Suprapubic skin (tissue), 4 donors: ENCODE results near the gene PDE6H. TPM values are rescaled to one million over a fixed set of nuclear protein-coding genes. Genes with fewer than 3 reads are reported as not detected.

ENCODE experiments used
- DNase-seq, 2 donors: peaks; one replicate each; pipeline ENCODE4 v3.0.0-alpha.2; 2019; ENCODE audit warnings: low spot score in 2 of 2
- H3K27ac ChIP-seq: fragments of 200-600 bp; sonication (generic); one replicate; pipeline ENCODE4 v1.5.1; 2019
- H3K27me3 ChIP-seq: fragments of 200-600 bp; sonication (generic); one replicate; pipeline ENCODE4 v1.5.1; 2019
- H3K36me3 ChIP-seq: fragments of 200-600 bp; sonication (generic); one replicate; pipeline ENCODE4 v1.5.1; 2019
- H3K4me1 ChIP-seq: fragments of 200-600 bp; sonication (generic); one replicate; pipeline ENCODE4 v1.5.1; 2019
- H3K4me3 ChIP-seq: fragments of 200-600 bp; sonication (generic); one replicate; pipeline ENCODE4 v1.5.1; 2019; ENCODE audit warnings: mild to moderate bottlenecking
- H3K9me3 ChIP-seq: fragments of 200-600 bp; sonication (generic); one replicate; pipeline ENCODE4 v1.5.1; 2019
- EP300 ChIP-seq: sonication (generic); formaldehyde crosslinking; IDR thresholded peaks from one replicate; pipeline ENCODE4 v1.6.1; 2017; ENCODE audit warnings: antibody characterized with exemption
- POLR2A ChIP-seq, 2 donors: fragments of 450-650 bp; IDR thresholded peaks; one replicate each; pipeline ENCODE4 v1.6.1; 2017; ENCODE audit warnings: antibody characterized with exemption in 2 of 2, mild to moderate bottlenecking in 2 of 2, moderate library complexity in 2 of 2
- POLR2AphosphoS5 ChIP-seq, 3 donors: sonication (generic); formaldehyde crosslinking; IDR thresholded peaks; one replicate each; pipeline ENCODE4 v1.6.1; 2017; ENCODE audit warnings: antibody characterized with exemption in 3 of 3
- WGBS: methylation state at CpG from one replicate; pipeline ENCODE4 v1.1.5; 2018; 5-methylcytosine and 5-hydroxymethylcytosine counted together
- total RNA-seq, 4 donors: library from RNA; depleted of rRNA; stranded (reverse); fragments of >200 nt; gene quantifications; one replicate each; pipeline ENCODE4 v1.1.0, GENCODE V29; 2016
- TF ChIP-seq, protein P1 (sequence below), 2 donors: fragments of 200-600 bp in 1 of 2; fragments of 450-650 bp in 1 of 2; sonication (generic) in 1 of 2; IDR thresholded peaks; one replicate each; pipeline ENCODE4 v1.5.1; 2016 to 2019; ENCODE audit warnings: antibody characterized with exemption in 2 of 2, mild to moderate bottlenecking in 1 of 2, moderate library complexity in 1 of 2

Gene PDE6H
- total RNA-seq, 4 donors from 2014 or later, result not detected

DNA sequence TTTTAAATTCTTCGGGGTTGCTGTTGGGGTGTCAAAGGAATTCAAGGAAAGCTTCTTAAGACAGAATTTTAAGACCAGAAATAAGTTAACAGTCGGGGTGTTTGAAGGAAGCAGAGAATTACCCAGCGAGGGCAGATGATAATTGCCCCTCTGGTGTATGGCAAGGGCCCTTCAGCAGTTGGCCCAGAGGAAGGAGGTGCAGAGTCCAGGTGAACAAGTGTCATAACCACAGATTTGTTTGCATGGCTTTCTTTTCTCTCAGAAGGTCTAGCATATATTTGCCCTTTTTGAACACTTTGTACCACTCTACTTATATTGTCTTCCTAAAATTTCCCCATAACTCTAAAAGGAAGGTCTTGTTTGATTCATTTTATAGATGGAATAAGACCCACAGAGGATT is 1.8 kb downstream of the PDE6H start:
- Histone ChIP-seq H3K27ac (no peak overlapping the region), H3K9me3 (no peaks in the 10 kb centered on the region)
- DNase-seq, result no peak

DNA sequence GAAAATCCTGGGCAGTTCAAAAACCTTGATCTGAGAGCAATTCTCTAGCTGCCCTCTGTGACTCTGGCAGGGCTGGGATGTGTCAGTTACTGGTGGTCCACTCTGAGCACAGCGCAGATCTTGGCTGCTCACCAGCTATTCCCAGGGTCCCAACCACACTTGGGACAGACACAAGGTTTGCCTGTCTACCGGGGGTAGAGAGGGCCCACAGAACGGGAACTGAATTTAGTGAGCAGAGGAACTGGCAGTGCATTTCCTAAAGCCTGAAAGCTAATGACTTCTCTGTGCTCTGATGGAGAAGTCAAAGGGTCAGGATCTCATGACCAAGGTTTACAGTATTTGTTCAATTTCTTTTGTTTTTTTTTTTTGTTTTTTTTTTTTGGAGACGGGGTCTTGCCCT is 2.6 kb downstream of the PDE6H start:
- no peaks in the 10 kb centered on the region for H3K9me3 ChIP-seq
- no peak overlapping the region for H3K27ac ChIP-seq
- no peak for DNase-seq
- no peak overlapping the region for H3K4me3 ChIP-seq
- no peaks in the 10 kb centered on the region for H3K27me3 ChIP-seq
- TF ChIP-seq, protein P1, sequence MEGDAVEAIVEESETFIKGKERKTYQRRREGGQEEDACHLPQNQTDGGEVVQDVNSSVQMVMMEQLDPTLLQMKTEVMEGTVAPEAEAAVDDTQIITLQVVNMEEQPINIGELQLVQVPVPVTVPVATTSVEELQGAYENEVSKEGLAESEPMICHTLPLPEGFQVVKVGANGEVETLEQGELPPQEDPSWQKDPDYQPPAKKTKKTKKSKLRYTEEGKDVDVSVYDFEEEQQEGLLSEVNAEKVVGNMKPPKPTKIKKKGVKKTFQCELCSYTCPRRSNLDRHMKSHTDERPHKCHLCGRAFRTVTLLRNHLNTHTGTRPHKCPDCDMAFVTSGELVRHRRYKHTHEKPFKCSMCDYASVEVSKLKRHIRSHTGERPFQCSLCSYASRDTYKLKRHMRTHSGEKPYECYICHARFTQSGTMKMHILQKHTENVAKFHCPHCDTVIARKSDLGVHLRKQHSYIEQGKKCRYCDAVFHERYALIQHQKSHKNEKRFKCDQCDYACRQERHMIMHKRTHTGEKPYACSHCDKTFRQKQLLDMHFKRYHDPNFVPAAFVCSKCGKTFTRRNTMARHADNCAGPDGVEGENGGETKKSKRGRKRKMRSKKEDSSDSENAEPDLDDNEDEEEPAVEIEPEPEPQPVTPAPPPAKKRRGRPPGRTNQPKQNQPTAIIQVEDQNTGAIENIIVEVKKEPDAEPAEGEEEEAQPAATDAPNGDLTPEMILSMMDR (IDR thresholded peaks at IDR 0.05), result no peak
- TF ChIP-seq EP300, result no peak
- no peak for TF ChIP-seq POLR2A (IDR thresholded peaks at IDR 0.05)
- no peak for TF ChIP-seq POLR2AphosphoS5 (IDR thresholded peaks at IDR 0.05)
- no peaks in the 10 kb centered on the region for H3K4me1 ChIP-seq
- 81% methylated on average over 4 of the region's 4 CpGs for WGBS
- no peaks in the 10 kb centered on the region for H3K36me3 ChIP-seq

More for the DNA sequence above, 1.8 kb downstream of the PDE6H start:
- no peak overlapping the region for H3K4me3 ChIP-seq
- no peaks in the 10 kb centered on the region for H3K36me3 ChIP-seq
- 92% methylated on average over 3 of the region's 3 CpGs for WGBS
- no peaks in the 10 kb centered on the region for H3K4me1 ChIP-seq
- TF ChIP-seq POLR2AphosphoS5 (IDR thresholded peaks at IDR 0.05), result no peak
- no peak for TF ChIP-seq POLR2A (IDR thresholded peaks at IDR 0.05)
- TF ChIP-seq, protein P1 (IDR thresholded peaks at IDR 0.05), result no peak
- TF ChIP-seq EP300, result no peak
- H3K27me3 ChIP-seq, result no peaks in the 10 kb centered on the region

DNA sequence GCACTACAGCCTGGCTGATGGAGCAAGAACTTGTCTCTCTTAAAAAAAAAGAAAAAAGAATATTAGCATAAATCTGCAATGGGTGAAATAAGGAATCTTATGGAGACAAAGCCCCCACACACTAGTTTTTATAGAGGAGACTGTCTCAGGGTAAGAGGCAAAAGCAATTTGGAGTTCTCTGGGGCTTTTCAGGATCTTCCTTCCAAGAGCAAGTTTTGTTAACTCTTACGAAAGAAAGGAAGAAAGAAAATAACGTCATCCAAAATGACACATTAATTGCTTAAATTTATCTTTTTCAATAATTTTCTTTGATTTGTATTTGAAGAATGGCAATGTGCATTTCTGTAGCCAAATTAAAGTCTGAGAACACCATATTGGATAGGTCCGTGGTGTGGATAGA is 3.8 kb downstream of the PDE6H start:
- Histone ChIP-seq H3K36me3 (no peaks in the 10 kb centered on the region), H3K27me3 (no peaks in the 10 kb centered on the region), H3K27ac (no peak overlapping the region), H3K9me3 (no peaks in the 10 kb centered on the region), H3K4me1 (no peaks in the 10 kb centered on the region), H3K4me3 (no peak overlapping the region)
- TF ChIP-seq POLR2AphosphoS5 (IDR thresholded peaks at IDR 0.05) (no peak), EP300 (no peak), POLR2A (IDR thresholded peaks at IDR 0.05) (no peak)
- TF ChIP-seq, protein P1 (IDR thresholded peaks at IDR 0.05), result no peak
- WGBS, result 72% methylated on average over 3 of the region's 3 CpGs
- DNase-seq, result no peak

DNA sequence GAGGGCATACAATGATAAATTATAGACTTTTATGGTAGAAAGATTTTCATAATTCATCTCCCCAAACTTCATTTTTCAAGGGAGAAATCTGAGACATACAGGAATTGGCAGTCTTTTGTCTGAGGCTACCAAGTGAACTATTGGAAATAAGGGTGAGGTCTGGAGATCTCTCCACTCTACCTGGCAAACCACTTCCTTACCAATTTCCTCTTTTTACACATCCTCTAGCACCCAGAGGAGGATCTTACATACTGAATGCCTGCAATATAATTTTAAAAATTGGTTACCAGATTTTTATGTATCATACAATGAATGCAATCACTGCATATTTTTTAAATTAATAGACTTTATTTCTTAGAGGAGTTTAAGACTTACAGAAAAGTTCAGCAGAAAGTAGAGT is 6.6 kb downstream of the PDE6H start:
- Histone ChIP-seq H3K36me3 (no peaks in the 10 kb centered on the region), H3K27ac (no peak overlapping the region), H3K9me3 (no peaks in the 10 kb centered on the region), H3K4me3 (no peak overlapping the region), H3K27me3 (no peaks in the 10 kb centered on the region), H3K4me1 (no peaks in the 10 kb centered on the region)
- no peak for DNase-seq
- TF ChIP-seq POLR2A (IDR thresholded peaks at IDR 0.05) (no peak), EP300 (no peak), POLR2AphosphoS5 (IDR thresholded peaks at IDR 0.05) (no peak)
- TF ChIP-seq, protein P1 (IDR thresholded peaks at IDR 0.05), result no peak

DNA sequence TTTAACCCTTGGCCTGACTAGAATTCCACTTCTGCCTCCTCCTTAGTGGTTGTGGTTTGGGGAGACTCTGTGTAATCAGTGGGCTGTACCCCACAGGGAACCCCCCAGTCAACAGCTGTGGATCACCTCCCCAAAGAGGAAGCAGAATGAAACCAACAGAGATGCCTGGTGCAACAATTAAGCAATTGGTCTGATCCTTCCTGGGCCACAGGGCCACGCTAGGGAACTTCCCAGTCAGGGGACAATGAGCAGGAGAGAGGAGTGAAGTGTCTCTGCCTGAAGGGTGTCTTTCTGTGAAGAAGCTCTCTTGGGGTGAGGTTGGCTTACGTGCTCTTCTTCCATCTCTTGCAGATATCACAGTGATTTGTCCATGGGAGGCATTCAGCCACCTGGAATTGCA is 8.2 kb downstream of the PDE6H start:
- WGBS, result 83% methylated on average over 2 of the region's 2 CpGs
- Histone ChIP-seq H3K36me3 (no peaks in the 10 kb centered on the region), H3K4me3 (no peak overlapping the region), H3K27me3 (no peaks in the 10 kb centered on the region), H3K27ac (no peak overlapping the region), H3K9me3 (no peaks in the 10 kb centered on the region), H3K4me1 (no peaks in the 10 kb centered on the region)
- DNase-seq, result no peak
- TF ChIP-seq POLR2AphosphoS5 (IDR thresholded peaks at IDR 0.05) (no peak), EP300 (no peak)

DNA sequence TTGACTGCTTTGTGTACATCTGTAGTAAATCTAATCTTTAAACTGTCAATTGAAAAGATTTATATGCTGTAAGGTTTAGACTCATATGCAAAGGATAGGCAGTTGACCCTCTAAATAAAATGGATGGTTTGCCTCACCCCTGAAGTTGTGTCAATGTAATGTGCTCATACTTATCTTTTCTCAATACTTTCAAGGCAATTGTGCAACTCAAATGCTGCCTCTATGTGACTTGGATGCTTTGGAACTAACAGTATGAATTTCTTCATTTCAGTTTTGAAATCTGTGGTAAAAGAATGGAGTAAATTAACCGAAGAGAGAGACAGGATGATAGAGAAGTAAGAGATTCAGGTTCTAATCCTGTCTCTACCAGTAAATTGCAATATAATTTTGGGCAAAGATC is 9.7 kb downstream of the PDE6H start:
- Histone ChIP-seq H3K4me1 (no peaks in the 10 kb centered on the region), H3K27me3 (no peaks in the 10 kb centered on the region), H3K27ac (no peak overlapping the region), H3K4me3 (no peak overlapping the region), H3K9me3 (no peaks in the 10 kb centered on the region), H3K36me3 (no peaks in the 10 kb centered on the region)
- no peak for DNase-seq
- 84% methylated on average over 1 of the region's 1 CpG for WGBS
- TF ChIP-seq, protein P1 (IDR thresholded peaks at IDR 0.05), result no peak
- TF ChIP-seq EP300 (no peak), POLR2A (IDR thresholded peaks at IDR 0.05) (no peak), POLR2AphosphoS5 (IDR thresholded peaks at IDR 0.05) (no peak)
